OCI-LY7 (cell line): ENCODE results near the gene IFFO2. TPM values are rescaled to one million over a fixed set of nuclear protein-coding genes. Genes with fewer than 3 reads are reported as not detected.

ENCODE experiments used
- BruUV-seq: library from RNA; stranded (reverse); fragments of 400-500 nt; replicated peaks from 2 replicates; lab custom pipeline; 2021; lab: Mats Ljungman, UMichigan
- CTCF ChIA-PET: fragments of 300-600 bp; sonication (Branson Sonifier 250); formaldehyde crosslinking; loops from one replicate; lab custom pipeline; 2022; ENCODE audit warnings: antibody characterized with exemption; ENCODE audit not compliant: unreplicated experiment; lab: Charles Lee
- POLR2A ChIA-PET: fragments of 300-600 bp; sonication (Branson Sonifier 250); formaldehyde crosslinking; loops from one replicate; lab custom pipeline; 2022; ENCODE audit warnings: antibody characterized with exemption; lab: Charles Lee
- DNase-seq: peaks from one replicate; pipeline ENCODE4 v3.0.0-alpha.2; 2015; ENCODE audit warnings: low spot score
- H2AFZ ChIP-seq: fragments of 200-600 bp; sonication (generic), shearing (Covaris generic); 2 replicates; pipeline ENCODE4 v1.6.1; 2014; ENCODE audit warnings: mild to moderate bottlenecking, antibody characterized with exemption, low read length, moderate library complexity
- H3K27ac ChIP-seq: fragments of 200-600 bp; sonication (generic); 2 replicates; pipeline ENCODE4 v1.5.1; 2014; ENCODE audit warnings: mixed run types, low read depth, mild to moderate bottlenecking, moderate library complexity, low read length, inconsistent platforms; ENCODE audit not compliant: poor library complexity, severe bottlenecking
- H3K36me3 ChIP-seq: fragments of 200-600 bp; sonication (generic); 2 replicates; pipeline ENCODE4 v1.6.1; 2014; ENCODE audit warnings: mild to moderate bottlenecking, antibody characterized with exemption, low read length, moderate library complexity, mixed read lengths; ENCODE audit not compliant: insufficient read depth
- H3K4me1 ChIP-seq: fragments of 200-600 bp; sonication (generic); 2 replicates; pipeline ENCODE4 v1.5.1; 2014; ENCODE audit warnings: mild to moderate bottlenecking, low read length; ENCODE audit not compliant: insufficient read depth, poor library complexity, severe bottlenecking
- H3K4me2 ChIP-seq: fragments of 200-600 bp; sonication (generic); 2 replicates; pipeline ENCODE4 v1.6.1; 2014; ENCODE audit warnings: mild to moderate bottlenecking, low read length
- H3K4me3 ChIP-seq: fragments of 200-600 bp; sonication (generic); 2 replicates; pipeline ENCODE4 v1.5.1; 2014; ENCODE audit warnings: mild to moderate bottlenecking, low read depth, low read length; ENCODE audit not compliant: poor library complexity, severe bottlenecking
- H3K79me2 ChIP-seq: fragments of 200-600 bp; sonication (generic); 2 replicates; pipeline ENCODE4 v1.6.1; 2016; ENCODE audit warnings: low read depth, mild to moderate bottlenecking, low read length, moderate library complexity, mixed read lengths; ENCODE audit not compliant: insufficient read depth
- H3K9me2 ChIP-seq: fragments of 200-600 bp; sonication (generic); 2 replicates; pipeline ENCODE4 v1.6.1; 2016; ENCODE audit warnings: mild to moderate bottlenecking, low read length, mixed read lengths; ENCODE audit not compliant: insufficient read depth
- H3K9me3 ChIP-seq: fragments of 200-600 bp; sonication (generic); 2 replicates; pipeline ENCODE4 v1.6.1; 2014; ENCODE audit warnings: mild to moderate bottlenecking, mixed run types, low read length, mixed read lengths
- H4K20me1 ChIP-seq: fragments of 200-600 bp; sonication (generic); 2 replicates; pipeline ENCODE4 v1.6.1; 2014; ENCODE audit warnings: mild to moderate bottlenecking, antibody characterized with exemption, low read length, moderate library complexity, mixed read lengths; ENCODE audit not compliant: insufficient read depth
- EZH2phosphoT487 ChIP-seq: fragments of 200-600 bp; sonication (generic); IDR thresholded peaks from 2 replicates; pipeline ENCODE4 v1.6.1; 2018; ENCODE audit warnings: low read depth, borderline replicate concordance, mild to moderate bottlenecking, mixed run types, antibody characterized with exemption, low read length, moderate library complexity, mixed read lengths
- intact Hi-C: fragments of 100-400 bp; cut with micrococcal nuclease; formaldehyde crosslinking; loops from one replicate; pipeline ENCODE4 v1.10.0; 2022; ENCODE audit not compliant: unreplicated experiment
- total RNA-seq, 2 experiments: library from RNA; depleted of rRNA in 1 of 2; stranded (reverse); fragments of >200 nt in 1 of 2; shearing (Covaris generic) in 1 of 2; gene quantifications; 2 replicates each; pipeline ENCODE4 v1.2.3, GENCODE V29; 2014 to 2022
- TF ChIP-seq, protein P1 (sequence below): fragments of 200-600 bp; sonication (generic); conservative IDR thresholded peaks from 2 replicates; pipeline ENCODE4 v1.5.1; 2014; ENCODE audit warnings: mild to moderate bottlenecking, antibody characterized with exemption, low read length, moderate library complexity, mixed read lengths

The IFFO2 gene
- total RNA-seq, 2 experiments from 2014 or later = 0.06 to 0.44 TPM

DNA sequence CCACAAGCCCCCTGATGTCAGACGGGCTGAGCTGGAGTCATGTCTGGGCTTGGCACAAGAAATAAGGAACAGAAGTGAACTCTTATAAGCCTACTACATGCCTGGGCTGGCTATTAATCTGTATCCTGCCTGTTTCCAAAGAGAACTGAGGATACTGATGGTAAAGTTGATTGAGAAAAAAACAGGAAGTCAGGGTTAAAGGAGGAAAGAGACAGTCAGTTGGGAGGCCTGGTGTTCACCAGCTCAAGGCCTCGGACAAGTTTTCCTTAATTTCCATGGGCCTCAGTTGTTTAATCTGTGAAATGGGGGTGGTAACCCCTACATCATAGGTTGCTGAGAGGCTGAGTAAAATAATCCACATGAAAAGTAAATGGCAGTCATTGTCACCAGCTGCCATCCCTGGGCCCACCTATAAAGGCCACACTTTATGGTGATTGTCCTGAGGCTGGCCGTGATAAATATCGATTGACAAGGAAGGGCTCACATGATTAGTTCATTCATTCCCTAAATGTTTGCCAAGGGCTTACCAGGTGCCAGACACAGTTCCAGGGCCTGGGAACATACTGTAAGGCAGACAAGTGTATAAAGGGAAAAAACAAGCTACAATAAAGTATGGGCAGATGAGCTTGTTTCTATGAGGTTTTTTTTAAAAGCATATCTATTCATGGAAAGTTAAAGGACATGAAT lies 57.0 kb downstream of the IFFO2 start:
- Histone ChIP-seq H3K36me3 (no peaks in the 10 kb centered on the region), H3K9me3 (no peaks in the 10 kb centered on the region), H3K9me2 (no peaks in the 10 kb centered on the region), H3K4me3 (no peak overlapping the region), H3K27ac (no peak overlapping the region), H3K4me2 (no peak overlapping the region), H4K20me1 (no peaks in the 10 kb centered on the region), H2AFZ (no peak overlapping the region), H3K79me2 (no peaks in the 10 kb centered on the region), H3K4me1 (peaks cover 12% of the 10 kb centered on the region)
- intact Hi-C loops = loop anchor here (10.0 kb wide), 1 partner anchor 195 kb away; no protein-coding TSS in a partner anchor
- no TSS peak for BruUV-seq
- POLR2A ChIA-PET = no interaction called here
- CTCF ChIA-PET = interaction anchor here (1.3 kb wide), 1 partner anchor 9 kb away, joined by 4 read pairs; no protein-coding TSS in a partner anchor
- TF ChIP-seq EZH2phosphoT487 = no peak
- TF ChIP-seq, protein P1, sequence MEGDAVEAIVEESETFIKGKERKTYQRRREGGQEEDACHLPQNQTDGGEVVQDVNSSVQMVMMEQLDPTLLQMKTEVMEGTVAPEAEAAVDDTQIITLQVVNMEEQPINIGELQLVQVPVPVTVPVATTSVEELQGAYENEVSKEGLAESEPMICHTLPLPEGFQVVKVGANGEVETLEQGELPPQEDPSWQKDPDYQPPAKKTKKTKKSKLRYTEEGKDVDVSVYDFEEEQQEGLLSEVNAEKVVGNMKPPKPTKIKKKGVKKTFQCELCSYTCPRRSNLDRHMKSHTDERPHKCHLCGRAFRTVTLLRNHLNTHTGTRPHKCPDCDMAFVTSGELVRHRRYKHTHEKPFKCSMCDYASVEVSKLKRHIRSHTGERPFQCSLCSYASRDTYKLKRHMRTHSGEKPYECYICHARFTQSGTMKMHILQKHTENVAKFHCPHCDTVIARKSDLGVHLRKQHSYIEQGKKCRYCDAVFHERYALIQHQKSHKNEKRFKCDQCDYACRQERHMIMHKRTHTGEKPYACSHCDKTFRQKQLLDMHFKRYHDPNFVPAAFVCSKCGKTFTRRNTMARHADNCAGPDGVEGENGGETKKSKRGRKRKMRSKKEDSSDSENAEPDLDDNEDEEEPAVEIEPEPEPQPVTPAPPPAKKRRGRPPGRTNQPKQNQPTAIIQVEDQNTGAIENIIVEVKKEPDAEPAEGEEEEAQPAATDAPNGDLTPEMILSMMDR = no peak
- DNase-seq = no peak

DNA sequence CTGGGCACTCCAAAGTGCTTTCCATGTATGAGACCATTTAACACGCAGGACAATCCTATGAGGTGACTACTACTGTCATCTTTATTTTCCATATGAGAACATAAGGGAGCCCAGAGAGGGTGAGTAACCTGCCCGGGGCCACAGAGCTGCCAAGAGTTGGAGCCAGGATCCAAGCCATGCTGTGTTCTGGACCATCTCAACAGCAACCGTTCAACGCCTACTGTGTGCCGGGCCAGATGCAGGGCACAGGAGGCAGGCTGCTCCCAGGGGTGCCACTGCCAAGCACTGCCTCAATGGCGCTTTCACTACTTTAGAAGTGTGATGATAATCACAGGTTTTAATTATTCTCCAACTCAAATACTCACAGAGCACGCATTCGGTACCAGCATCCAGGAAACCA lies 57.9 kb downstream of the IFFO2 start:
- no peaks in the 10 kb centered on the region for H3K36me3 ChIP-seq
- H3K9me2 ChIP-seq = no peaks in the 10 kb centered on the region
- peaks cover 11% of the 10 kb centered on the region for H3K4me1 ChIP-seq
- intact Hi-C loops = no loop called here
- H3K27ac ChIP-seq = no peak overlapping the region
- H3K4me3 ChIP-seq = no peak overlapping the region
- TF ChIP-seq, protein P1 = no peak
- TF ChIP-seq EZH2phosphoT487 = no peak
- H4K20me1 ChIP-seq = no peaks in the 10 kb centered on the region
- H3K9me3 ChIP-seq = no peaks in the 10 kb centered on the region
- BruUV-seq = no TSS peak
- ChIA-PET POLR2A (no interaction called here), CTCF (no interaction called here)
- no peaks in the 10 kb centered on the region for H3K79me2 ChIP-seq
- H2AFZ ChIP-seq = no peak overlapping the region
- H3K4me2 ChIP-seq = no peak overlapping the region
- no peak for DNase-seq

DNA sequence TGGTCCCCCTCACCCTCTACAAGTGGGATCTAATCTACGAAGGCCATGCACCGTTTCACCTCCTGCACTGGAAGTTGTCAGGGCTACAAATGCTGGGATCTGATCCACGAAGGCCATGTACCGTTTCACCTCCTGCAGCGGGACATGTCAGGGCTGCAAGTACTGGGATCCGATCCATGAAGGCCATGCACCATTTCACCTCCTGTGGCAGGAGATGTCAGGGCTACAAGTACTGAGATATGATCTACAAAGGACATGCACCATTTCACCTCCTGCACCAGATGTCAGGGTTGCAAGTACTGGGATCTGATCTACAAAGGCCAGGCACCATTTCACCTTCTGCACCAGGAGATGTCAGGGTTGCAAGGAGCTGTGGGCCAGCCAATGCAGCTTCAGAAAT lies 61.2 kb downstream of the IFFO2 start:
- intact Hi-C loops = no loop called here
- DNase-seq = no peak
- Histone ChIP-seq H3K9me2 (no peaks in the 10 kb centered on the region), H3K79me2 (no peaks in the 10 kb centered on the region), H3K4me1 (no peaks in the 10 kb centered on the region), H3K4me2 (no peak overlapping the region), H4K20me1 (no peaks in the 10 kb centered on the region), H3K9me3 (no peaks in the 10 kb centered on the region), H3K27ac (no peak overlapping the region), H2AFZ (no peak overlapping the region), H3K36me3 (no peaks in the 10 kb centered on the region), H3K4me3 (no peak overlapping the region)
- CTCF ChIA-PET = no interaction called here
- TF ChIP-seq, protein P1 = no peak
- TF ChIP-seq EZH2phosphoT487 = no peak
- POLR2A ChIA-PET = no interaction called here
- BruUV-seq = no TSS peak
